H9 (cell line): Measurements from ENCODE around the gene L1CAM. TPM values are rescaled to one million over a fixed set of nuclear protein-coding genes. Genes with fewer than 3 reads are reported as not detected.

ENCODE experiments used
- DNase-seq: peaks from one replicate; pipeline ENCODE4 v3.0.0-alpha.2; 2017
- H2AFZ ChIP-seq: one replicate; pipeline ENCODE4 v1.6.1; 2013; ENCODE audit warnings: mild to moderate bottlenecking, low read length, control low read depth, moderate library complexity
- H2AK5ac ChIP-seq: 2 replicates; pipeline ENCODE4 v1.6.1; 2013; ENCODE audit warnings: low read length, control low read depth, mixed read lengths; ENCODE audit not compliant: insufficient read length
- H2BK120ac ChIP-seq: one replicate; pipeline ENCODE4 v1.6.1; 2013; ENCODE audit warnings: low read depth, mild to moderate bottlenecking, low read length, control low read depth, inconsistent platforms; ENCODE audit not compliant: poor library complexity, severe bottlenecking
- H2BK12ac ChIP-seq: 2 replicates; pipeline ENCODE4 v1.6.1; 2013; ENCODE audit warnings: low read length, control low read depth, mixed read lengths, low read depth; ENCODE audit not compliant: insufficient read length
- H2BK15ac ChIP-seq: 2 replicates; pipeline ENCODE4 v1.6.1; 2013; ENCODE audit warnings: low read depth, low read length, control low read depth
- H2BK20ac ChIP-seq: one replicate; pipeline ENCODE4 v1.6.1; 2013; ENCODE audit warnings: low read depth, mild to moderate bottlenecking, low read length, control low read depth, inconsistent platforms; ENCODE audit not compliant: poor library complexity, severe bottlenecking
- H2BK5ac ChIP-seq: 2 replicates; pipeline ENCODE4 v1.6.1; 2013; ENCODE audit warnings: low read length, control low read depth, mixed read lengths; ENCODE audit not compliant: insufficient read length
- H3K14ac ChIP-seq: 2 replicates; pipeline ENCODE4 v1.6.1; 2013; ENCODE audit warnings: low read length, control low read depth; ENCODE audit not compliant: insufficient read depth
- H3K18ac ChIP-seq: 2 replicates; pipeline ENCODE4 v1.6.1; 2013; ENCODE audit warnings: low read depth, mild to moderate bottlenecking, mixed read lengths, low read length, control low read depth; ENCODE audit not compliant: insufficient read length
- H3K23ac ChIP-seq: 2 replicates; pipeline ENCODE4 v1.6.1; 2013; ENCODE audit warnings: low read length, control low read depth, mixed read lengths, low read depth; ENCODE audit not compliant: insufficient read length
- H3K23me2 ChIP-seq: 2 replicates; pipeline ENCODE4 v1.6.1; 2013; ENCODE audit warnings: low read depth, mild to moderate bottlenecking, mixed read lengths, low read length, control low read depth; ENCODE audit not compliant: insufficient read length, poor library complexity, severe bottlenecking
- H3K27ac ChIP-seq: 2 replicates; pipeline ENCODE4 v1.5.1; 2013; ENCODE audit warnings: low read length, control low read depth, mixed read lengths, low read depth; ENCODE audit not compliant: insufficient read length
- H3K27me3 ChIP-seq: 2 replicates; pipeline ENCODE4 v1.6.1; 2013; ENCODE audit warnings: low read length, control low read depth, inconsistent platforms; ENCODE audit not compliant: insufficient read depth
- H3K4ac ChIP-seq: 2 replicates; pipeline ENCODE4 v1.6.1; 2013; ENCODE audit warnings: low read depth, mild to moderate bottlenecking, control low read depth, inconsistent platforms, low read length, moderate library complexity
- H3K4me1 ChIP-seq: 2 replicates; pipeline ENCODE4 v1.6.1; 2013; ENCODE audit warnings: low read length, control low read depth, inconsistent platforms; ENCODE audit not compliant: insufficient read depth
- H3K4me2 ChIP-seq: 2 replicates; pipeline ENCODE4 v1.6.1; 2013; ENCODE audit warnings: low read length, control low read depth, mixed read lengths; ENCODE audit not compliant: insufficient read length, insufficient read depth
- H3K56ac ChIP-seq: 2 replicates; pipeline ENCODE4 v1.6.1; 2013; ENCODE audit warnings: low read depth, mild to moderate bottlenecking, mixed read lengths, low read length, control low read depth; ENCODE audit not compliant: insufficient read length
- H3K79me1 ChIP-seq: 2 replicates; pipeline ENCODE4 v1.6.1; 2013; ENCODE audit warnings: low read depth, mild to moderate bottlenecking, moderate library complexity, low read length, control low read depth, inconsistent platforms; ENCODE audit not compliant: insufficient read depth, poor library complexity, severe bottlenecking
- H3K79me2 ChIP-seq: 2 replicates; pipeline ENCODE4 v1.6.1; 2013; ENCODE audit warnings: low read length, control low read depth, inconsistent platforms; ENCODE audit not compliant: insufficient read depth
- H3K9ac ChIP-seq: 2 replicates; pipeline ENCODE4 v1.6.1; 2013; ENCODE audit warnings: low read length, control low read depth, mixed read lengths; ENCODE audit not compliant: insufficient read length; ENCODE audit errors: extremely low read depth
- H3K9me3 ChIP-seq: one replicate; pipeline ENCODE4 v1.6.1; 2013; ENCODE audit warnings: low read depth, low read length, inconsistent platforms; ENCODE audit not compliant: control insufficient read depth
- H3T11ph ChIP-seq: one replicate; pipeline ENCODE4 v1.6.1; 2013; ENCODE audit warnings: mild to moderate bottlenecking, low read length, control low read depth, inconsistent platforms
- H4K20me1 ChIP-seq: one replicate; pipeline ENCODE4 v1.6.1; 2013; ENCODE audit not compliant: control insufficient read depth, insufficient read length, insufficient read depth
- H4K5ac ChIP-seq: 2 replicates; pipeline ENCODE4 v1.6.1; 2013; ENCODE audit warnings: low read depth, mild to moderate bottlenecking, mixed read lengths, low read length, control low read depth; ENCODE audit not compliant: insufficient read length
- H4K8ac ChIP-seq: replicated peaks from 2 replicates; pipeline ENCODE4 v1.6.1; 2013; ENCODE audit warnings: low read length, control low read depth, mixed read lengths, low read depth; ENCODE audit not compliant: insufficient read length
- H4K91ac ChIP-seq: 2 replicates; pipeline ENCODE4 v1.6.1; 2013; ENCODE audit warnings: low read depth, mild to moderate bottlenecking, moderate library complexity, mixed read lengths, low read length, control low read depth; ENCODE audit not compliant: insufficient read length
- H3K27ac Mint-ChIP-seq, 3 experiments: 2 replicates in 2 of 3; 3 replicates in 1 of 3; pipeline ENCODE4 v1.8.0; 2020 to 2021; ENCODE audit warnings: mixed read lengths in 3 of 3, mild to moderate bottlenecking in 1 of 3, moderate library complexity in 1 of 3
- H3K27me3 Mint-ChIP-seq: 2 replicates; pipeline ENCODE4 v1.8.0; 2021; ENCODE audit warnings: low read depth, mild to moderate bottlenecking, moderate library complexity, mixed read lengths
- H3K36me3 Mint-ChIP-seq, 3 experiments: 2 replicates in 2 of 3; 3 replicates in 1 of 3; pipeline ENCODE4 v1.8.0; 2020 to 2021; ENCODE audit warnings: low read depth in 3 of 3, mixed read lengths in 3 of 3; ENCODE audit not compliant: insufficient read depth in 1 of 3
- H3K4me1 Mint-ChIP-seq, 2 experiments: 2 replicates each; pipeline ENCODE4 v1.8.0; 2020; ENCODE audit warnings: mixed read lengths in 2 of 2
- H3K4me3 Mint-ChIP-seq, 2 experiments: 2 replicates in 1 of 2; 3 replicates in 1 of 2; pipeline ENCODE4 v1.8.0; 2020 to 2021; ENCODE audit warnings: mild to moderate bottlenecking in 2 of 2, mixed read lengths in 2 of 2, moderate library complexity in 1 of 2
- H3K9me3 Mint-ChIP-seq, 2 experiments: 2 replicates in 1 of 2; 3 replicates in 1 of 2; pipeline ENCODE4 v1.8.0; 2020; ENCODE audit warnings: mild to moderate bottlenecking in 2 of 2, mixed read lengths in 2 of 2, moderate library complexity in 1 of 2
- WGBS: extraction: QIAGEN DNeasy Blood & Tissue Kit; methylation state at CpG from one replicate; pipeline ENCODE4 v1.1.7; 2013; ENCODE audit warnings: missing lambda C conversion rate, low lambda C conversion rate, mixed read lengths; ENCODE audit not compliant: insufficient read length; ENCODE audit errors: extremely low coverage; 5-methylcytosine and 5-hydroxymethylcytosine counted together
- total RNA-seq: library from RNA; stranded (reverse); gene quantifications from 2 replicates; pipeline ENCODE4 v1.2.1, GENCODE V29; 2021
- TF ChIP-seq, protein P1 (sequence below): fragments of 200-600 bp; sonication (generic); conservative IDR thresholded peaks from 3 replicates; pipeline ENCODE4 v1.8.0; 2021; ENCODE audit warnings: antibody characterized with exemption, mild to moderate bottlenecking

The L1CAM gene
- total RNA-seq, 1 experiment from 2014 or later = 22.7 TPM

DNA sequence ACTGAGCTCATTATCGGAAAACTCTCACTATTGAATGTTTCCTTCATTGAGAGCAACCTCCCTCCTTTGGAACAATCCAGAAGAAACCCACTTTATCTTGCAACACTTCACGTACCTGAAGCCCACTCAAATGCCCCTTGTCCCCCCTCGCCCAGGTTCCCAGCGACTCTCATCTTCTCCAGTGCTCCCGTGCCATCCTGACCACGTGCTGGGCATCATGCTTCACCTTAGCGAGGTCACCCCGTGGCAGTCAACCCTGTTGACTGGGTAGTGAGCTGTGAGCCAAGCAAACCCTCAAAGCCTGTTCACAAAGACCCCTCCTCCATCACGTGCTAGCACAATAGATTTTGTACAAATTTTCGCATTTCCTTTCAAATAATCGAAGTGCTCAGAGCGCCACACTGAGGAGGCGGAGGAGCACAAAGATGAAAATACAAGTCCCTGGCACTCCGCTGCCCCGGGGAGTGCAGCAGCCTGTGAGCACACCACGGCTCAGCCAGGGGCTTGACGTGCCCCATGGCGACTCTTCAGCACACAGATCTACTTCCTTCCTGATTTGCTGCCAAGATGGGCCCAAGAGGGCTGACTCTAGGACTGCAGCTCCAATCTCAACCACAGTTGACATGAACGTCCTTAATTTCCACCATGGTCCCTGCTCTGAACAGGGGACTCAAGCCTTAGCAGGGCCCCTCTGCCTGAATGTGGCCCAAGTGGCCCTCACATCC is 71.2 kb downstream of the L1CAM start:
- Histone ChIP-seq H3K4me1 (no peaks in the 10 kb centered on the region; the same call in 1 of the 2 replicates), H2AFZ (no peak overlapping the region), H3K18ac (no peak overlapping the region), H3K23ac (no peak overlapping the region), H2BK12ac (no peak overlapping the region), H3T11ph (no peak overlapping the region), H2BK20ac (no peak overlapping the region), H4K5ac (no peak overlapping the region), H4K91ac (no peak overlapping the region), H3K27ac (no peak overlapping the region), H3K9ac (no peak overlapping the region), H2BK5ac (no peak overlapping the region), H3K56ac (no peak overlapping the region), H2AK5ac (no peak overlapping the region), H3K79me2 (peaks cover 50% of the 10 kb centered on the region), H3K27me3 (no peaks in the 10 kb centered on the region), H3K9me3 (peaks cover 12% of the 10 kb centered on the region), H3K14ac (no peak overlapping the region), H3K79me1 (no peaks in the 10 kb centered on the region), H3K23me2 (no peaks in the 10 kb centered on the region), H2BK120ac (no peak overlapping the region), H2BK15ac (no peak overlapping the region), H3K4ac (no peak overlapping the region), H4K20me1 (no peaks in the 10 kb centered on the region), H3K4me2 (no peak overlapping the region), H4K8ac (no peak overlapping the region)
- DNase-seq = no peak
- Mint-ChIP-seq H3K27me3 (no peaks in the 10 kb centered on the region; the same call in 1 of the 2 replicates), H3K36me3 (peaks cover 0 to 30% (median 20%) of the 10 kb centered on the region in 3 experiments; a peak in 6 of 7 replicates), H3K4me3 (peak overlapping the region in 1 of 2 experiments; percentile 14; a peak in 1 of 5 replicates), H3K27ac (peak overlapping the region in 1 of 3 experiments; percentile 79; a peak in 3 of 7 replicates), H3K9me3 (peaks cover 65 to 69% of the 10 kb centered on the region in 2 experiments), H3K4me1 (peaks cover 35 to 36% of the 10 kb centered on the region in 2 experiments)
- no CpG with 5 or more reads among the region's 19 CpGs for WGBS
- TF ChIP-seq, protein P1, sequence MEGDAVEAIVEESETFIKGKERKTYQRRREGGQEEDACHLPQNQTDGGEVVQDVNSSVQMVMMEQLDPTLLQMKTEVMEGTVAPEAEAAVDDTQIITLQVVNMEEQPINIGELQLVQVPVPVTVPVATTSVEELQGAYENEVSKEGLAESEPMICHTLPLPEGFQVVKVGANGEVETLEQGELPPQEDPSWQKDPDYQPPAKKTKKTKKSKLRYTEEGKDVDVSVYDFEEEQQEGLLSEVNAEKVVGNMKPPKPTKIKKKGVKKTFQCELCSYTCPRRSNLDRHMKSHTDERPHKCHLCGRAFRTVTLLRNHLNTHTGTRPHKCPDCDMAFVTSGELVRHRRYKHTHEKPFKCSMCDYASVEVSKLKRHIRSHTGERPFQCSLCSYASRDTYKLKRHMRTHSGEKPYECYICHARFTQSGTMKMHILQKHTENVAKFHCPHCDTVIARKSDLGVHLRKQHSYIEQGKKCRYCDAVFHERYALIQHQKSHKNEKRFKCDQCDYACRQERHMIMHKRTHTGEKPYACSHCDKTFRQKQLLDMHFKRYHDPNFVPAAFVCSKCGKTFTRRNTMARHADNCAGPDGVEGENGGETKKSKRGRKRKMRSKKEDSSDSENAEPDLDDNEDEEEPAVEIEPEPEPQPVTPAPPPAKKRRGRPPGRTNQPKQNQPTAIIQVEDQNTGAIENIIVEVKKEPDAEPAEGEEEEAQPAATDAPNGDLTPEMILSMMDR = no peak
